Urothelium cell line (cell line): ENCODE data around the gene C17orf100.
"Not testable (repeated sequence)": the region's sequence is repeated elsewhere in the genome, so short reads cannot be mapped to it uniquely, and the experiment has no call there.

Source experiments
- DNase-seq: peaks from one replicate; pipeline ENCODE4 v3.0.0; 2011; ENCODE audit warnings: low spot score, mixed read lengths
- FAIRE-seq: peaks from 2 replicates; lab custom pipeline; 2011; peaks lifted over from hg19 to GRCh38; lab: Jason Lieb, UNC

C17orf100 gene

DNA sequence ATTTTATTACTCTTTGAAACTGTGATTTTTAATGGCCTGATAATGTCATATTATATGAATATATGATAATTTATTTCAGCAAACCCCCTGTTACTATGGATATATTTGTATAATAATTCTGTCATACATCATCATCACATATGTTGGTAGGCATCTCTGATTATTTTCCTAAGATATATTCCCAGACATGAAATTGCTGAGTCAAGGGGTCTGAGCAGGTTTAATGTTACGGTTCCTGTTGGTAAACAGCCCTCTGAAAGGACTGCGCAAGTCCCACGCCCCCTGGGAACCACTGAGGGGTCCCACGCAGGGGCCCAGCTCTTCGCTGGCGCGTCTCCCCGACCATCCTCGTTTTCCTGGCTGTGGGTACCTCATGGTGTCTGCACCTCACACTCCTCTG, 37.4 kb downstream of the C17orf100 start:
- DNase-seq: no peak
- FAIRE-seq: no peak

DNA sequence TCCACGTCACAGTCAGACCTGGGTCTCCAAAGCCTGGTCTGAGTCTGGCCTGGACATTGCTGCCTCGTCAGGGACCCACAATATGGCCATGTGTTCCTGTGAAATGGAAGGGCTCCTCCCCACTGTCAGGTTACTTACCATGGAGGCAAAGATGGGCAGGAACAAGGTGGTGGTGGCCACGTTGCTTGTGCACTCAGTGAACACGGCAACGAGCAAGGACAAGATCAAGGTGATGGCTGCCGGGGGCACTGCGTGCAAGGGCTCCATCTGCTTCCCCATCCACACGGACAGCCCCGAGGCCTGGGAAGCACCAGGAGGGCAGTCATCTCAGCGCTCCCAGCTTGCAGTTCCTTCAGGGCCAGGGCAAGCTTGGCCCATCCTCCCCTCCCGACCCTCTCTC, 39.1 kb downstream of the C17orf100 start:
- FAIRE-seq (no peak), DNase-seq (no peak)

DNA sequence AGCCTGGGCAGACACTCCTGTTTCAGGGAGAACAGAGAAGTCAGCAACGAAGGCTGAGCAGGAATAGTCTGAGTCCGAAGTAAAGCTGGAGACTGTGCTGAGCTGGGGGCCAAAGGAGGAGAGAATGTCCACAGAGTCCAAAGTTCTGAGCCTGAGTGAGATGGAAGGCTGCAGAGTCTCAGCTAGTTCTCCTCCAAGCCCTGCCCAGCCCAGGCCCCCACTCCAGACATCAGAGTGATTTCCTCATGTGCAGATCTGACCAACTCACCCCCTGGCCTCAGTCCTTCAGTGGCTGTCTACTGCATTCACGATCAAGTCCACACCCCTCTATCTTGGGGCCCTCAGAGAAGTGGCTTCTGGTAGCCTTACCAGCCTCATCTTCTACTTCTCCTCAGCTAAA, 40.0 kb downstream of the C17orf100 start:
- no peak for DNase-seq
- no peak for FAIRE-seq

DNA sequence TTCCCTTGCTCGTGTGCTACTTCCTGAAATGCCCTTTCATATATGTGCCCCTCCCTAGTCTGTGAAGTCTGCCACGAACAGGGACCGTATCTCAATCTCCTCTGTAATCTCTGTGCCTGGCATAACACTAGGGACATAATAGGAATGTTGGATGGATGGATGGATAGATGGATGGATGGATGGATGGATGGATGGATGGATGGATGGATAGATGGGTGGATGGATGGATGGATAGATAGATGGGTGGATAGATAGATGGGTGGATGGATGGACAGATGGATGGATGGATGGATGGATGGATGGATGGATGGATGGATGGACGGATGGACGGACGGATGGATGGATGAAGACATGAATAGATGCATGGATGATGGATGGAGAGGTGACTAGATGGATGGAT, 40.4 kb downstream of the C17orf100 start:
- FAIRE-seq: not testable (repeated sequence)

DNA sequence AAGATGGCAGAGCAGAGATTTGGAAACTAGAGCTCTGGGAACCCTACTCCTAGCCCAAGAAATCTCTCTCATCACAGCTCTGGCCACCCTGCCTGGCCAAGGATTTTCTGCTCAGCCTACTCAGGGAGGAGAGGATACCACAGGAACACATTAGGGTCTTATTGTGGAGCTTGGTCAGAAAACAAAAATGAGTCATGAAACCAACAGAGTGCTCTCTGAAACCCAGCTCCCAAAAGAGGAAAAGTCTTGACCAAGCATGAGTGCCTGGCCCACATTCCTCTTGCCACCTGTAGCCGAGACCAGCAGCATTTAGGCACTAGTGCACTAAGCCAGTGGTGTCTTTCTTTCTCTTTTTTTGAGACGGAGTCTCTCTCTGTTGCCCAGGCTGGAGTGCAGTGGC, 43.5 kb downstream of the C17orf100 start:
- DNase-seq (no peak), FAIRE-seq (no peak)

More for the DNA sequence above, 40.4 kb downstream of the C17orf100 start:
- not testable (repeated sequence) for DNase-seq

DNA sequence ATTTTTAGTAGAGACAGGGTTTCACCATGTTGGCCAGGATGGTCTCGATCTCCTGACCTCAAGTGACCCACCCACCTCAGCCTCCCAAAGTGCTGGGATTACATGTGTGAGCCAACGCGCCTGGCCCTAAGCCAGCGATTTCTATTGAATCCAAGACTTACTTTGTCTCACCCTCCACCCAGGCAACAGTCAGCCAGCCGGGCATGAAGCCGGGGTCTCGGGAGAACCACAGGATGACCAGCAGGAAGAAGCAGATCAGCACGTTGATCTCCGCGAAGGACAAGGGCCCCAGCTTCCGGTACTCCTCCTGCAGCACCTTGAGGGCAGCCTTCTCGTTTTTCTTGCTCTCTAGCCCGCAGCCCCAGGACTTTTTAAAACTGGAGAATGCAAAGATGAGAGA, 44.0 kb downstream of the C17orf100 start:
- DNase-seq: no peak
- no peak for FAIRE-seq

DNA sequence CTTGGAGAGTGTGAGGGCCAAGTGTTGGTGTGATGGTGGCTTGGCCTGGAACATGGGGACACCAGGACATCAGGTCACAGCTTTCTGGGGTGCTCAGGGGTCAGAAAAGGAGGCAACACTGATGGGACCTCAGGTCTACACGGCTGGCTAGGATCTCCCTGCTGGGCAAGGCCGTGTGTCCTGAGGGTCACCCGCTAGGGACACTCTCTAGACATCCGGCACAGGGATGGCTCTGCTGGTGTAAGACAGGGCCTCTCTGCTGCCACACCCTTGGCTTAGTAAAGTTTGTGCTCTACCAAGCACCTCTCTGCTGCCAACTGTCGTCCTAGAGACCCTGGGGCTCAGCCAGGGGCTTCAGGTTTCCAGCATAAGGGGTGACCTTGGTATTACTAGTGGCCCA, 45.3 kb downstream of the C17orf100 start:
- FAIRE-seq (no peak), DNase-seq (no peak)

DNA sequence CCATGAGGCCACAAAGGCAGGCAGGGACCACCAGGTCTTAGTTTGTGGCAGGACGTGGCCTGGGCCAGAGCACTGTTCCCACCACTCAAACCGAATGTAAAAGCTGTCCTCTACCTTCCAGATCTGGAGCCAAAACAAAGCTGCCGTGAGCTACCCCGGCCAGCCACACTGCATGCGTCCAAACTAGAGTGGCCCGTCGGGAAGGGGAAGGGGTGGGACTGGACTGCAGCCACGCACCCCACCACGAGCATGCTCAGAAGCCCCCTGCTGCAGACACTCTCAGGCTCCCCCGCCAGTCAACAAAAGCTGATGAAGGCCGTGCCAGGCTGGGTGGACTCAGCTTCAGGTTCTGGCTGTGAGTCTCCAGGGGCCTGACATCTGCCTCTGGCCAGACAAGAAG, 46.4 kb downstream of the C17orf100 start:
- no peak for FAIRE-seq
- DNase-seq: no peak

DNA sequence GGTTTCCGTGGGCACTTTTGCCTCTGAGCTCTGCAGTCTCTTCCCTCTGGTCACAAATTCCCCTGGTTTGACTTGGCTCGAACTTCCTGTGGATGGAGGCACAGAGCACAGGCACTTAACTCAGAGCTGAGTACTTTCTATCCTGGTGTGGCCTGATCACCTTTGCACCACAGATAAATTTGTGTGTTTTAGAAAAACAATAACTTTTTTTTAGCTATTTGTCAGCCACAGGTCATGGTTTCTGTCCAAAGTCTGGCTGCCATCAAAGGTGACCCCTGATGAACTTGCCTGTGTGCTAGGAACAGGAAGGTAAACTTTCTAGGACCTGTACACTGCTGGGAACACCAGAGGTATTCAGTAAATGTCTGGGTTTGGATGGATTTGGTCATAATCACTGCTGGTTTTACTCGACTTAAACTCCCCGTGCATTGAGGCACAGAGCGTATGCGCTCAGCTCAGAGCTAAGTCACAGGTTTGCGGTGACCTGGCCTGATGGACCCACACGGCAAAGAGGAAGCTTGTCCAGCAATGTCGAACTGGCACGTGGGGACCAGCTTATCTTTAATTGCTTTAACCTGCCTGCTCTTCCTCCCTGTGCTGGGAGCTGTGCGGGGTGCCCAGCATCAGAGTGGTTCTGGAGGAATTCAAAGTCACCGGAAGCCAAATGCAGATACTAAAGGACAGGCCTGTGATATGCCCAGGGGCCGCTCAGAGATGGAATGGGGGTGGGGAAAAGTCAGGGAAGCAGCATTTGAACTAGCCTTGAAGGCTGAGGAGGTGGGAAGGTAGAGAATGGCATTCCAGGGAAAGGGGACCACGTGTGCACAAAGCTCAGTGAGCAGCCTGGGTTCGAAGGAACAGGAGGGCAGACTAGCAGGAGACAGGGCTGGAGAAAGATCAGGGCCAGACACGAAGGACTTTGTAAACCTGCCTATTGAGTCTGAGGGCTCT, 48.7 kb downstream of the C17orf100 start:
- no peak for DNase-seq
- no peak for FAIRE-seq

DNA sequence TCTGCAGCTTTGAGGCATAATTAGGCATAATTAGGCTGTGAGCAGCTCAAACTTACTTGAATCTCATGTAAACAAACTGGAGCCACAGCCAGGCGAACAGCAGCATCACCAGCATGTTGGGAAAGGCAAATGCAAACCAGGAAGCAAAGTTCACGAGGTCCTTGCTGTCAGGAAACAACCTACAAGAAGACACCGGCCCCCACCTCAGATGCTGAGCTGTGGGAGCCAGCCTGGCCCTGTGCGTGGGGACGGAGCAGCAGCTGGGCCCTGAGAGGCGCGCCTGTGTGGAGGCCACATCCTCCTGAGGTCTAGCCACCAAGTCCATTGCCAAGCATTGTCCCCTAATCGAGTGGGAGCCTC, 49.4 kb downstream of the C17orf100 start:
- FAIRE-seq: no peak
- DNase-seq: no peak

DNA sequence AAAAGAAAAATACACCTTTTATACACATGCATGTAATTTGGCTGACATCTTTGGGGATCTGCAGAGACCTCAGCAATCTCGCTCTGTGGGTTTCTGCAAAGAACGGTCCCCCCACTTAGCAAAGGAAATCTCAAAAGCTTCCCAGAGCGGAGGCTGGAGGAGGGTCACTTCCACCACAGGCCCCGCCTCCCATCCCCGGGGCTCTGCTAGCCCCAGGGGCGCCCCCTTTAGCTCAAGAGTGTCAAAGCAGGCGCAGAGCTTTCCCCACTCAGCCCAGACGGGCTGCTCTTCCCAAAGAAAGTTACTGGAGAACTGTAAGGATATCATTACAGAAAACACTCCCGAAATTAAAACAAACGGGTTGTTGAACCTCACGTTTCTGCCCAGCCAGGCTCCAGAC, 50.2 kb downstream of the C17orf100 start:
- no peak for FAIRE-seq
- DNase-seq: peak; percentile 31

DNA sequence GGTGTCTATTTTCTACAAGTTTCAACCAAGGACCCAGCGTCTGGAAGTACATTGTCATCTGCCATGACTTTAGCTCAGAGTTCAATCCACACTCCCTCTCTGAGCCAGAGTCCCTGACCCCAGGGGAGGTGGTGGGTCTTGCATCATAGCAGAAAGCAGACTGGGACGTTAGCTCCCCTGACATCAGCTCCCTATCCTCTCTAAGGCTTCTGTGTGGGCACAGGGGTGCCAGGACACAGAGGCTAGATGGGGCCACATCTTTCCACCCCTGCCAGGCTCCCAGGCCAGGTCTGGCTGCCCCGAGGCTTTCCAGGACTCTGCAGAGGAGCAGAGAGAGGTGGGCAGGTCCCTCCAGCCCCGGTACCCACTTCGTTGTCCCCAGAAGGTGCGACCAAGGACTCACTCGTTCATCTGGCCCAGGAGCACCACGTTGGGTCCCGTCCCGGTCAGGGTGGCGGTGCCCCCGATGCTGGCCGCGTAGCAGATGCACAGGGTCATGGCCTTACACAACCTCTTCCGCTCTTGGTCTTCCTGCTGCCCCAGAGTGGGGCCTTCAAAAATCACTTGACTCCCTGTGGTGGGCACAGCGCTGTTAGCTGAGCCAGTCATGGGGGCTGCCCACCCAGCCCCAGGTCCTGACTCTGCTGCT, 51.1 kb downstream of the C17orf100 start:
- no peak for FAIRE-seq
- DNase-seq: no peak
